ENCODE measurements around the gene RETREG2. TPM values are rescaled to one million over a fixed set of nuclear protein-coding genes. Genes with fewer than 3 reads are reported as not detected.

Gene RETREG2
- total and polyA plus RNA-seq, 2 of the 4 experiments (the other 2 are of a cell fraction), result 45.2 to 51.1 TPM

DNA sequence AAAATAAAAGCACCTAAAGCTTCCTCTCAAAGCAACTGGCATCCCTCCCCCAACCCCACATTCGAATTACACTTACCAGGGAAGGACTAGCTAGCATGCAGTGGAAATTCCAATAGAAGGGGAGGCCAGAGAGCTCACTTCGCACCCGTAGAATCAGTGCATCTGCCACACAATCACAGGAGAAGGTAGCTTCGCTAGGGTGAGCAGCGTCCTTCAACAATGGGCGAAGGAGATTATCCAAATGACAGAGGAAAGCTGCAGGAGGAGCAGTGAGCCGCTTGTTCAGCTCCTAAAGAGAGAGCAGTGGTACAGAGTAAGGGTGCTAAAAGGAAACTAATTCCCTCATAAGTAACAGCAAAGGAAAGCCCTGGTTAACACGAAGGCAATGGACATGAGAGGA, 20.7 kb upstream of the RETREG2 start:
- TF ChIP-seq CHD1 (IDR thresholded peaks at IDR 0.05; ENCODE audit: low read depth, low read length), result no peak
- no peak for TF ChIP-seq POLR2A (IDR thresholded peaks at IDR 0.05; ENCODE audit: low read depth, low read length)
- no peak for TF ChIP-seq MXI1 (IDR thresholded peaks at IDR 0.05; ENCODE audit: borderline replicate concordance, low read depth, low read length)
- no peak for TF ChIP-seq RFX5 (IDR thresholded peaks at IDR 0.05; ENCODE audit: low read depth, low read length)
- TF ChIP-seq MAFK (IDR thresholded peaks at IDR 0.05; ENCODE audit: low read depth, low read length), result no peak
- TF ChIP-seq USF2 (IDR thresholded peaks at IDR 0.05; ENCODE audit: low read depth, low read length), result no peak
- TF ChIP-seq CTCF (conservative IDR thresholded peaks at IDR 0.05; ENCODE audit: low read depth, low read length), result no peak
- TF ChIP-seq RCOR1 (IDR thresholded peaks at IDR 0.05; ENCODE audit: insufficient replicate concordance, low read length), result no peak
- TF ChIP-seq FOS (IDR thresholded peaks at IDR 0.05; ENCODE audit: low read depth, low read length), result no peak
- TF ChIP-seq RAD21 (IDR thresholded peaks at IDR 0.05; ENCODE audit: low read length), result no peak
- no peak for TF ChIP-seq CEBPB (IDR thresholded peaks at IDR 0.05; ENCODE audit: low read depth, low read length)
- ATAC-seq (ENCODE audit: low read depth) (no peak), DNase-seq (no peak)
- H4K20me1 ChIP-seq (ENCODE audit: insufficient read depth, low read length), result no peaks in the 10 kb centered on the region
- H4K8ac ChIP-seq (ENCODE audit: low read depth in 2 of 2, low read length in 2 of 2), result no peak overlapping the region
- no TSS peak for BruUV-seq (replicated peaks)
- intact Hi-C loops (cut with micrococcal nuclease), result no loop called here
- H3K4me2 ChIP-seq (ENCODE audit: low read depth, low read length), result no peak overlapping the region
- no peaks in the 10 kb centered on the region for H3K9me3 ChIP-seq (ENCODE audit: control insufficient read depth, insufficient read depth, low read length)
- H2BK20ac ChIP-seq (ENCODE audit: low read depth, low read length), result no peak overlapping the region
- no peak overlapping the region for H3K56ac ChIP-seq (ENCODE audit: extremely low read depth, insufficient read depth, low read length)
- H3K14ac ChIP-seq (replicated peaks; ENCODE audit: low read depth, low read length), result no peak overlapping the region
- no peak overlapping the region for H2AFZ ChIP-seq (replicated peaks; ENCODE audit: low read length, poor library complexity)
- H3K27ac ChIP-seq (ENCODE audit: insufficient read depth, low read length), result no peak overlapping the region
- H3K9me1 ChIP-seq (ENCODE audit: insufficient read depth, low read length), result no peaks in the 10 kb centered on the region; the same call in 1 of the 2 replicates
- peaks cover 5 to 17% of the 10 kb centered on the region in 2 experiments; a peak in 2 of 4 replicates for H3K79me1 ChIP-seq (ENCODE audit: low read depth in 1 of 2, low read length in 2 of 2)
- no peaks in the 10 kb centered on the region for H3K27me3 ChIP-seq (ENCODE audit: control insufficient read depth, insufficient read depth, low read length)
- H2BK5ac ChIP-seq (ENCODE audit: low read depth, low read length, poor library complexity, severe bottlenecking), result no peak overlapping the region
- in situ Hi-C loops (cut with MboI; ENCODE audit: low sequenced_read_pairs), result no loop called here
- H3K4me1 ChIP-seq (ENCODE audit: control insufficient read depth, insufficient read depth, low read length), result peaks cover 3% of the 10 kb centered on the region; the same call in 1 of the 2 replicates
- dilution Hi-C loops (cut with HindIII; ENCODE audit: low sequenced_read_pairs, unreplicated experiment), result no loop called here
- no peak overlapping the region for H2BK15ac ChIP-seq (ENCODE audit: low read depth, low read length)
- CTCF ChIA-PET, result interaction anchor here (1.4 to 1.5 kb wide), 3 partner anchors 99 to 138 kb away, joined by 4 to 6 read pairs (median 4); no protein-coding TSS in a partner anchor
- H4K91ac ChIP-seq (ENCODE audit: insufficient read depth, low read depth, low read length), result no peak overlapping the region
- no peak overlapping the region for H2AK5ac ChIP-seq (ENCODE audit: low read depth, low read length)
- no peak overlapping the region for H3K4me3 ChIP-seq (ENCODE audit: insufficient read depth, low read depth, low read length)
- peak overlapping the region; percentile 60 for H2AK9ac ChIP-seq (replicated peaks; ENCODE audit: low read depth, low read length, poor library complexity)
- no peak overlapping the region for H3K4ac ChIP-seq (ENCODE audit: low read depth, low read length)
- H3K23ac ChIP-seq (ENCODE audit: low read depth, low read length), result no peak overlapping the region
- no peak overlapping the region for H3K9ac ChIP-seq (ENCODE audit: low read depth, low read length)
- no peak overlapping the region for H2BK120ac ChIP-seq (ENCODE audit: low read depth, low read length)
- H3K36me3 ChIP-seq (ENCODE audit: control insufficient read depth, insufficient read depth, low read length), result 0 out of 2 replicates have a peak, but pooled peaks cover 3% of the 10 kb centered on the region
- H4K5ac ChIP-seq (ENCODE audit: low read depth, low read length), result no peak overlapping the region
- WGBS, 2 experiments (ENCODE audit: extremely low coverage in 2 of 2, insufficient read length in 1 of 2), result no CpG with 5 or more reads among the region's 8 CpGs
- POLR2A ChIA-PET (ENCODE audit: unreplicated experiment), result no interaction called here
- H3K18ac ChIP-seq (ENCODE audit: low read depth, low read length), result no peak overlapping the region

Measured in IMR-90 (cell line).